ENCODE results near the gene PDLIM1.
A peak's percentile ranks its signal among the peaks of the same experiment; 100 is the strongest.

The PDLIM1 gene, protein sequence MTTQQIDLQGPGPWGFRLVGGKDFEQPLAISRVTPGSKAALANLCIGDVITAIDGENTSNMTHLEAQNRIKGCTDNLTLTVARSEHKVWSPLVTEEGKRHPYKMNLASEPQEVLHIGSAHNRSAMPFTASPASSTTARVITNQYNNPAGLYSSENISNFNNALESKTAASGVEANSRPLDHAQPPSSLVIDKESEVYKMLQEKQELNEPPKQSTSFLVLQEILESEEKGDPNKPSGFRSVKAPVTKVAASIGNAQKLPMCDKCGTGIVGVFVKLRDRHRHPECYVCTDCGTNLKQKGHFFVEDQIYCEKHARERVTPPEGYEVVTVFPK

DNA sequence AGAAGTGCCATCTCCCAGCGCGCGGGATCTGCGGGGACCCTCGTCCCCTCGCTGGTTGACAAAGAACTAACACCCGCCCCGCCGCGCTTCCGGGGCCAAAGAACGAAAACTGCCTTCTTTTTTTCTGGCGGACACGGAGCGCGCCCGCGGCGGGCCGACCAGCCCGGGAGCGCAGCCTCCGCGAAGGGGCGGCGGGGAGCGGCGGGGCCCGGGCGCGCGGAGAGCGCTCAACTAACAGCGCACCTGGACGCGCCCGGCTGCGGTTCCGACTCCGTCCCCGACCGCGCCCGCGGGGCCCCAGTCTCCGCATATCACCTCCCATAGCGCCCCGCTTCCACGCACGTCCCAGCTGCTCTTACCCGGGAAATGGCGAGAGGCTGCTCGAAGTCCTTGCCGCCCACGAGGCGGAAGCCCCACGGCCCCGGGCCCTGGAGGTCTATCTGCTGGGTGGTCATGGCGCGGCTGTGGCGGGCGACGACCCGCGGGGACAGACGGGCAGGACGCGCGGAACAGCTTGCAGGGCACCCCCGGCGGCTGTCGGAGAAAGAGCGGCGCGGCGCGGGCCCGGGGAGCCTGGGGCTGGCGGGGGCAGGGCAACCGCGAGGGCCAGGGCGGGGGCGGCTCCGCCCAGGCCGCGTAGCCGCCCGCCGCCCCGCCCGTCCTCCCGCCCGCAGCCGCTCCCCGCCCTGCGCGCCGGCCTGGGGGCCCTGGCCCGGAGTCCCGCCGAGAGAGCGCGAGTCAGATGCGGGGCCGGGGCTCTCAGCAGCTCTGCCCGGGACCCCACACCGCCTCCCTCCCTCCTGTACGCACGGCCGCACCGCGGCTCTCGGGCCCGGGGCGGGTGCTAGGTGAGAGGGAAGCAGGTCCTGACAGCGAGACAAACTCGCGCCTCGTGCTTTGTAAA lies at the start of gene PDLIM1:
Gene PDLIM1 (minus strand): TSS at position 543 of the 904 bp plus-strand sequence. CDS start 88 bp downstream, at position 455.
- peak; percentile 78 for DNase-seq (ENCODE audit: low read depth)

DNA sequence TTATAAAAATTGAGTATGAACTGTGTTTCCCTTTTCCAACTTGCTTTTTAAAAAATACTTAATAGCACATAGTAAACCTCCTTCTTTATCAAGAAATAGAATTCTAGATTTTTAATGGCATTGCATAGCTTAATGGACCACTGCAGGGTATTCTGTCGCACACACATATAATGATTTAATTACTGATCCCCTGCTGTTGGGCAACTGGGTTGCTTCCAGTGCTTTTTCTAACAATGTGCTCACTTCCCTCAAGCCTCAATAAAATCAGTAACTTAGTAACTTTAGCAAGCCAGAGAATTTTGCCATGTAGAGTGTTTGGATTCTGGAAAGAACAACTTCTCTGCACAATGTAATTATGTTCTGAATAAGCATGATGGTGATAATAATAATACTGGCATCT lies 49.1 kb upstream of the PDLIM1 start:
- DNase-seq (ENCODE audit: low read depth), result no peak

DNA sequence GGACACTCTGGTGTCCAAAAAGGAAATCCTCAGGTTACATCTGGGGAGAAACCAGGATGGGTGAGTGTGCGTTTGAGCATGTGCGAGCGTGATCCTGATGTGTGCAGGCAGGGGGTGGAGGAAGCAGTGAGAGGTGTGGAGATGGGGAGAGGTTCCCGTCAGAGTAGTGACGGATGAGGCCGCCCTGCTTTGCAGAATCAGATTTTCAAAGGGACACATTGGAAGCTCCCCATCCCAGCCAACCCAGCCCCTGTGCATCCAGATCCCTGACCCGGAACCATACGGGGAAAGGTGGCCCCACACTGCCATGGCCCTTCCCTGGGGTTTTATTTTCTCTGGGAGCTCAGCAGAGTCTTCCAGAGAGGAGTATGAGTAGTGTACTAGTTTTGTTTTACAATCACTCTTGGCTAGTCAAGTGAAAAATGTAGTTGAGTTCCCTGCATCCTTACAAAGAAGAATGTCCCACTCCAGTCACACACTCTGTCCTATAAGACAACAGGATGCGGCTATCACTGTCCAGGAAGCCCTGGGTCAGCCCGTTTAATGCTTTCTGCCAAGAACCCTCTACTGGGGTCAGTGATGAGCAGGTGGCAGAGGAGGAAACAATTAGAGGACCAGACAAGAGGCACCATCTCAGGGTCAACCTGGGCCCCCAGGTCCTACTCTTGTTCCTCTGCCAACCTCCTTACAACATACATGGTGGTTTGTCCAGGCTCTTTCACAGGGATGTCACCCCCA lies 46.8 kb upstream of the PDLIM1 start:
- DNase-seq (ENCODE audit: low read depth), result no peak

DNA sequence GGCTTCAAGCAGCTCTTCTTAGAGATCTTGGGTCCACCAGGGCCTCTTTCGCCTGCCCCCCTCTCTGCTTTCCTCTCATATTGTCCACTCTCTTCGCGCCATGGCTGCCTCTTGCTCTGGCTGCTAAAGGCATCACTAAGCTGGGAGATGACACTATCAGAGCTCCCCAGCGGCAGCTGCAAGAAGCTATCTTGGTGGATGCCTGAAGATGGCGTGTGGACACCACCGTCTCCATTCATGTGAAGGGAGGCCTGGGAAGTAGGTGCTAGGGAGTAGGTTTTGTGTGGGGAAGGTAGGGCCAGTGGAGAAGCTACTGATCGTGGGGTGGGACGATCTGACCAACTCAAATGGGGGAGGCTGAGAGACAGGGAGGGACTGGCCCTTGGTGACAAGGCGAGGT lies 45.9 kb upstream of the PDLIM1 start:
- no peak for DNase-seq (ENCODE audit: low read depth)

DNA sequence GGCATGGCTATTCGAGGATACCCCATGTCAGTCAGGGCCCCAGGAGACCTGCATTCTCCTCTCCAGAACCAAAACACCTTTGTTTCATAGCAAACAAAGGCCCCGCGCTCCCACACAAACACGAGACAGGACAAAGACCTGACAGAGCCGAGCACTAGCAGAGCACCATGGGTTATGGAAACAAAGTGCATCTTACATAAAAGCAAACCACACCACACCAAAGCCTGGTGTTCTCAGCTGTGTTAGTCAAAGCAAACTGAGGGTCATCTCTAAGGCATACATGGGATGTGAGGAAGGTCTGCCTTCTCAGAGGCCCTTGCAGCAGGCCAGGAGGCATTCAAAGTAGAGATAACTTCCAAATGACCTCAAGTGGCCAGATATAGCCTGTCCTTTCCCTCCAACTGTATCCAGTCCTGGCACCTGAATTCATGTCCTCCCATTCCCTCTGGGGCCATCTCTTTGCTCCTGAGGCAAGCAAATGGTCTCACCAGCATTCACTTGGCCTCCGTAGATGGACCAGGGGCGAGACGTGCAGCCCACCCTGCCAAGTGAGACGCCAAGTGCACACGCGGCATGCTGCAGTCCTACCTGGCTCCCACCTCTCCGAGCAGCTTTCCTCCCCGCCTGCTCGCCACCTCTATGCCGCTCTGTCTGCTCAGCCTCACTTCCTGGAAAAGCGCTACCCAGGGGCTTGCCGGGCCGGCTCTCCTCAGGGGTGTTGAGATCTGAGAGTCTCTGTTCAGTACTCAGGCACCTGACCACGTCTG lies 45.3 kb upstream of the PDLIM1 start:
- no peak for DNase-seq (ENCODE audit: low read depth)

DNA sequence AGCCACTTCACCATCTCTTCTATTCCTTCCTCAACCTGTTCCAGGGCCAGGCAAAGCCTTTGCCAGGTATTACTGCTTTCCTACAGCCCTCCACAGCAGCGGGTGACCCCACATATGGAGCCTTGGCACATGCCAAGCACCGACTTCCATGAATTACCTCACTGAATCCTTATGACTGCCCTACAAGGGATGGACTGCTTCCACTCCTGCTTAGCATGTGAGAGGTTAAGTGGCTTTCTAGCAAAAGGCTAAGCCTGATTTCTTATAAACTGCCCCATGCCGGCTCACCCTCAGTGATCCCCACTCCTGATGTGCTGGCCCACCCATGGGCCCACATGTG lies 44.0 kb upstream of the PDLIM1 start:
- DNase-seq (ENCODE audit: low read depth), result no peak

DNA sequence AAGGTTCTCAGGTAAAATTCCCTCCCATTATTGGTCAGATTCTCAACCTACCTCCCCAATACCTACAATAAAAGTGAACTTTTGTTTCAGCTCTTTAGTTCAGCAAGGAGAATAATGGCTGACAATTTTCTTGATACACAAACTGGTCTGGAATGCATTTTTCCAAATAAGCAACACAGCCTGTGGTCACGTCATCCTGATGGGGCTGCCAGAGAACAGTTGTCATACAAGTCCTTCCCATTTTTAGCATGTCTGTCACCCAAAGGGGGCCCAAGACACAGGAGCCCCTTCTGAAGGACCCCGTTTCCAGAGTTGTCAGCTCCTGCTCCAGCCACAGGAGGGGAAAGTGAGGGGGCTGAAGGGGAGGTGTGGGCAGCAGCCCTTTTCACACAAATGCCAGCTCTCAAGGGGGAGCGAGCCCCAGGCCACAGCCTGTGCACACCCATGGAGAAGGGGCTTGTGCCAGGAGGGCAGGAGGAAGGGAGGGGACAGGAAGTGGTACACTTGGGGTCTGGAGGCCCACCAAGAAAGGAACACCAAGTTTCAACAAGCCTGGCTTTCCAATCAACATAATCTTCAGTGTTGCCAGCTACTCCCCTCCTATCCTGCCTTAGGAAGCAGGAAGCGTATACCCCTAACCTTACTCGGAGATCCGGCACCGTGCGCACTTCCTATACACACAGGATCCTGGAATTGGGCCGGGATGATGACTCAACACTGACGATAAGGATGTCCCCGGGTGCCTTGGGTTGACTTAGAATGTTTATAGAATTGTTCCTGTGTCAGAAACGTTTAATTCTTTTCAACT lies 43.4 kb upstream of the PDLIM1 start:
- DNase-seq (ENCODE audit: low read depth), result peak; percentile 96

DNA sequence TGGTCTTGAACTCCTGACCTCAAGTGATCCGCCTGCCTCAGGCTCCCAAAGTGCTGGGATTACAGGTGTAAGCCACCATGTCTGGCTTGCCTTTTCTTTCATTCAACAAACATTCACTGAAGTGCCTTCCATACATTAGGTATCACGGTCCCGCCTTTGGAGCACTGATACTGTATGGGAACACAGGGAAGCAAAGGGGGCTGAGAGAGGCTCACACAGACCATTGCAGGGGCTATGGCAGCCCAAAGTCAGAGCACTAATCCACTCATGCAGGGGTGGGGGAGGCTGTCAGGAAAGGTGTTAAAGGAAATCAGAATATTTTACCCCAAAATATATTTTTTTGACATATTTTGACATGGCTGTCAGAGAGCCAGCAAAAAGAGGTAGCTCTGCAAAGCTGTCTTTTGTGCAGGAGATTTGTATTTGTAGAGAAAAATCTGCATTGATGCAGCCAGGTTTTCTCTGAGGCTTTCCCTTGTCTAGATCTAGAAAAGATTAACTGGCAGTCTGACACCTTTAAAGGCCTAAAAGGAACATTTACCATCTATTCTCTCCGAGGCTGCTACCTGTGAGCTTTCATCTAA lies 42.0 kb upstream of the PDLIM1 start:
- no peak for DNase-seq (ENCODE audit: low read depth)

DNA sequence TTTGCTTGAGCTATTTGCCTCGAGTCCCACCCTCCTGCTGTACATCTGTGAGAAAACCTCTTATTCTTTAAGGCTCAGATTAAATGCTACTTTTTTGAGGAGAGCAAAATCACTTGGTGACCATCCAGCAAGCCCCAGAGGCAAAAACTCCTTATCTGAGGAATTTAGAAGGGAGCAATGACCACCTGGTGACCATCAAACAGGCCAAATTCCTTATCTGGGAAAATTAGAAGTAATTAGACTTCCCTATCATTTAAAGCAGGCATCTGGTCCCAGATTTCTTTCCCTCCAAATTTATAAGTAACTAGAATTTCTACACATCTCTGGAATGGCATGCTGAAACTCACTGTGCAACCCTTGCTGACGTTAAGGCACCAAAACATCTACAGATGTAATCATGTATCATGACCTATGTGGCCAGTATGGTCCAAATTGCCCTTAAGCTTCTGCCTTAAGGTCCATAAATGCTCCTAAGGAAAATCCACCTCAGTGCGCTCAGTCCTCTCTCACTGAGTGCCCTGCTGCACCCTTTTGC lies 40.9 kb upstream of the PDLIM1 start:
- no peak for DNase-seq (ENCODE audit: low read depth)

DNA sequence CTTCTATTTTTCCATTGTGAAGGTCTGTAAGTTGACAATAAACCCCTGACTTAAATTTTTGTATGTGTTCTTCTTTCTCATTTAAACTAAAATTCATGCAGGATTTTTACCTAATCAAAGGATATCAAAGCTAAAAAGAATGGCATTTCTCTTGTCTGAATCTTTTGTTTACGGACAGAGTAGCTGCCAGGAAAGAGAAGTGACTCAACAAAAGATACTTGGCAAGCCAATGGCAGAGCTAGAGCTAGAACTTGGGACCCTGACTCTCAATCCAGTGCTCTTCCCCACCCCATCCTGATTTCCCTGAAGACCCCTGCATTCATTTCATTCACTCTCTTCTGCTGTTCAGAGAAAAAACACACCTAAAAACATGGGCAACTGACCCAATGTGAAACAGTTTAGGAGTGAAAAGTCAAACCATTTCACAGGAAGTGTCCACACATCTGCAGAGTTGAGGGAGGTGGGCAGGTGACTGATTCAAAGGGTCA lies 40.2 kb upstream of the PDLIM1 start:
- peak; percentile 21 for DNase-seq (ENCODE audit: low read depth)

DNA sequence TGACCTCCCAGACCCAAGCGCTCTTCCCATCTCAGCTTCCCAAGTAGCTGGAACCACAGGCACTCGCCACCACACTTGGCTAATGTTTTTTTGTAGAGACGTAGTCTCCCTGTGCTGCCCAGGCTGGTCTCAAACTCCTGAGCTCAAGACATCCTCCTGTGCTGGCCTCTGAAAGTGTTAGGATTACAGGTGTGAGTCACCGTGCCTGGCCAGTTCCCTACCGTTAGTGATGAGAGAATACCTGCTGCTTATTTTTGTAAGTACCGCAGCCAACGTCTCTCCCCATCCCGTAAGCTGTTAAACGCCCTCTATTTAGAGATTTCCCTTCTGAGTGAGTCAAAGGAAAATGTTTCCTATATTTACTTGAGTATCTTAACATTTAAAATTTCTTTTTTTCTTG lies 38.5 kb upstream of the PDLIM1 start:
- no peak for DNase-seq (ENCODE audit: low read depth)

DNA sequence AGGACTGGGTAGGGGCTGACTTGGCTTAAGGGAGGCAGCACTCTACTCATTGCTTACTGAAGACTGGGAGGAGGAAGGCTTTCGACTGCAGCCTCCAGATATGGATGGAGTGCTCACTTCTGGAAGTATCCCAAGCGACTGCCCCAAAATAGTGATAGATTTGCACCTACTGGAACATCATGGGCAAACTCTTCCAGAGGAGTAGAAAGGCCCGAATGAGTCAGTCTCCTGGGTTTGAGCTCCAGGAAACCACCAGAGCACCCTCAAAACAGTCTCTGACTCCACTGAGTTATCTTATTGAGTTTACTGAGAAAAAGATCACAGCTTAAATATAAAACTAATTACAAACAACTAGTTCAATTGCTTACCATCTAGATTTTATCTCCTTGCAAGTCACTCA lies 37.2 kb upstream of the PDLIM1 start:
- no peak for DNase-seq (ENCODE audit: low read depth)

DNA sequence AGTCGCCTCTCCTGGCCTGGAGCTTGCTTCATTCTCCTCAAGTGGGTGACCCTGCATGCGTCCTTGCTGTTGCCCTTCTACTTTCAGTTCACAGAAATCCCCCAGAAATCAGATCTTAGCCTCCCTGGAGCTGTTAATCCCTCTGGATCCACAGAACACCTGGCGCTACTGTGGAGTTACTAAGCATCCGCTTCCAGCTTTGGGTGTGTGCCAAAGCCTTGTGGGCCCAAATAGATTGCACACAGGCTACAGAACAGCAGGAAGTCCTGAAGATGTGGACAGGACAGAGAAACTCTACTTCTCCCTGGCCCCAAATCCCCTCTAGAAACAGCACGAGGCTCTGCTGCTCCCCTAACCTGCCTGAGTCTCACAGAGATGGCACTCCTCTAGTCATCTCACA lies 36.6 kb upstream of the PDLIM1 start:
- DNase-seq (ENCODE audit: low read depth), result peak; percentile 67

DNA sequence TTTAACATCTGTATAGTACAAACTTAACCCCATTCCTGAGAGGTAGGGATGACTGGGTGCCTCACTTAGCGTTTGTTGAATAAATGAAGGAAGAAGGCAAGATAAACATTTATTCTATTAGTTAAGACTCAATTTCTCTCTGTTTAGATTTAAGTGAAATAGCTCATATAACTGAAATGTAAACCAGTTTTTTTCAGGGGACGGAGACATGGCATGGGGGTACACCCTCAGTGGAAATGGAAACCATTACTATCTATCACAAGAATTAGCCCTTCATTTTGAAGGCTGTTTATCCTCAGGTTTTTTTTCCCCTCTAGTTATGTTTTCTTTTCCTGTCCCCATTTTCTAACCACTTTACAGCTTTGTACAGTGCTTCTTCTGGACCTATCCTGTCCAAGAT lies 35.6 kb upstream of the PDLIM1 start:
- DNase-seq (ENCODE audit: low read depth), result no peak

DNA sequence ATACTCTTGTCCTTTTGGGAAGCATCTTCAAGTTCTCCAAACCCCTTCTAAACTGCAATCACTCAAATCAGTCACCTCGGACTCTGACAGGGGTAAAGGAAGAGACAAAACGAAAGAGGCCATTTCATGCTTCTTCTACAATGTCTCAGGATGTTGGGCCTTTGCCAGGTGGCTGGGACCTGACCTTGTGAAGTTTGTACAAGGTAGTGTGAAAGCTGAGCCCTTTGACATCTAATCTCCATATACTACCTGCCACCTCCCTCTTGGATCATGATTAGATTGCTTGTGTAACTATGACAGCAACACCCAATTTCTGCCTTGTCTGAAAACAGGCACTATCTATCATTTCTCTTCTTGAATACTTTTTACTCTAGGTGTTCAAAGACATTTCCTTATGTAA lies 35.1 kb upstream of the PDLIM1 start:
- DNase-seq (ENCODE audit: low read depth), result no peak

DNA sequence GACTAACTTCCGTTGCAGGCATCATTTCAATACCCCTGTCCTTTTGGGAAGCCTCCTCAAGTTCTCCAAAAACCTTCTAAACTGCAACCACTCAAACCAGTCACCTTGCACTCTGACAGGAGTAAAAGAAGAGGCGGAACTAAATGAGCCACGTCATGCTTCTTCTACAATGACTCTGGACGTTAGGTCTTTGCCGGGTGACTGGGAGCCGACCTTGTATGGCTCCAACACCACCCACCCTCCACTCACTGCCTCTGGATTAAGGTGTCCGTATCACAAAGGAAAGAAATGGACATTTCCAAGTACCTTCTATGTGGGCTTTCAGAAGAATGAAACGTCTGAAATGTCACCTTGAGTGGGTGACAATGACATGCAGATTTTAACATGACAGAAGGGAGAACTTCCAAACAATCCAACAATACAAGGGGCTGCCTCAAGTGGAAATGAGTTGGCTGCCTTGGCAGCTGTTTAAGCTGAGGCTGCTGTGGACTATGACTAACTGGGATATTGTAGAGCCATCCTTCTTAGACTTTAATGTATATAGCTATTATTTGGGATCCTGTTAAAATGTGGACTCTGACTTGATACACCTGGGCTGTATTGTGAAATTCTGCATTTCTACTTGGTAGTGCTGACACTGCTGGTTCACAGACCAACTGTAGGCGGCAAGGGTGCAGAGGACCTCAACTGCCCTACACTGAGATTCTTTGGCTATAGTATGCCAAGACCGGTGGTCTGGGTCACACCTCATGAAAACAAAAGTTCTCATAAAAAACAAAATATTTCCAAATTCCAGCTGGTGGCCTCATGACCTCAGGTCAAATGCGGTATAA lies 33.8 kb upstream of the PDLIM1 start:
- no peak for DNase-seq (ENCODE audit: low read depth)

DNA sequence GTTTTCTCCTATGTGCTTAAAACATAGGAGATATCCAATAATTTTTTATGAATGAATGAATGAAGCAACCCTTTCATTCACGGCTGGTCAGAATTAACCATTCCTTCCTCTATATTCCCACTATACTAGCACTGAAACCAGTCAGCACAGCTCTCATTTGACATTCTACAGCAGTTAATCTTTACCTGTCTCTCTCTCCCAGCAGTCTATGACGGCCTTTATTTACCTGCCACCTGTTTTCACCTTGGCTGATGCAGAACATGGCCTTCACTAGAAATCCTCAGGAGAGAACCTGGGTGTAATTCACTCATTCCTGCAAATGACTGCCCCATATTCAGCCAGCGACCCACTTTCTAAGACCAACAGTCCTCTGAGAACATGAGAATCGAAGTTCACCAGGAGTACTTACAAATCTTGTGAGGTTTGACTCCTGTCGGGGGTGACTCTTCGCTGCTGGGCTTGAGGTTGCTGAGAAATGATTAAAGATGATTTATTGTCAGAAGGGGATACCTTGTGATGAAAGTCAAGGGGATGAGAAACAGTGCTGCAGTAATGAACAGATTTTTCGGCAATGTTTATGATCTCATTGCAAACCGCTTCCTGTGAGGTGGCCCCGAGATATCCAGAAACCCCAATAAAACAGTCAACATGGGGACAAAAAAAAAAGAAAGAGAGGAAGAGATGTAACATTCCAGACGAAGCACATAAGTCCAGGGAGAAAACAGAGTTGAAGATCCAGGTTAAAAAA lies 30.9 kb upstream of the PDLIM1 start:
- DNase-seq (ENCODE audit: low read depth), result no peak

DNA sequence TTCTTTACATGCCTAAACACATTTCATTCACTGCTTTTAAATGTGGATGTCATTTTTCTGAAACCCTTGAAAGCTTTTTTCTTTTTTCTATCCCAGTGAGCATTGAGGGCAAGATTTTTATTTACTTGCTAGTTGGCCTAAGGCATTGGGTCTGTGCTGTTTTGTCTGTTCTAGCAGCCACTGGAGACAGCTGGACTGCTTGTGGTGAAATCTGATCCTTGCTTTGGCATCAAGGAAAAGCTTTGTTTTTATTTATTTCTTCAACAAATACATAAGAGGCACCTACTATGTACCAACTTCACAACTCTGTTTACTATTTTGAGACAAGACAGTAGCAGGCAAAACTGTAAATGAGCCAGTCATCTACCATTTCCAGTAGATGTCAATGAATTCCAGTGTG lies 28.4 kb upstream of the PDLIM1 start:
- peak; percentile 8 for DNase-seq (ENCODE audit: low read depth)

DNA sequence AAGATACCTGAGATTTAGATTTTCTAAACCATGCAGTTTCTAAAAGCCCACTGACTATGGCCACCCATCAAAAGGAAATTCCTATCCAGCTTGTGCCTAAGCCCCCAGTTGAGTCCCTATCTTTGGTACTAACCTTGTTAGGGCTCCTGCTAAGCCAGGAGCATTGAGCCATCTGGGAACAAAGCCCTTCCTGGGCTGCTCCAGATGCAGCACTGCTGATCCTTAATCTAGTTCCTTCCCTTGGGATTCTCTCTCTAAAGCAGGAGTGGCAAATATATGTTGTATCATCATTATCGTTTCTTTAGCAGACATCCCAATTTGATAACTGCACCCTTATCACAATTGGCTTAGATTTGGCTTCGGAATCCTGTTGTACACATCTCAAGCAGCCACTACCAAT lies 24.7 kb upstream of the PDLIM1 start:
- no peak for DNase-seq (ENCODE audit: low read depth)
